Left hindlimb (tissue), 1 donor: Measurements from ENCODE around the gene TENM4.
"Not testable (repeated sequence)": the region's sequence is repeated elsewhere in the genome, so short reads cannot be mapped to it uniquely, and the experiment has no call there.

Source experiments
- DNase-seq: peaks from one replicate; pipeline ENCODE4 v3.0.0-alpha.2; 2018

TENM4 gene

GRCh38 chr11:78996007-78996406 lies 444.8 kb downstream of the TENM4 start:
- DNase-seq = no peak

GRCh38 chr11:78995171-78995570 lies 445.7 kb downstream of the TENM4 start:
- no peak for DNase-seq

- DNase-seq = no peak
These were observed 446.9 kb downstream of the TENM4 start for GRCh38 chr11:78993802-78994430.

GRCh38 chr11:78991681-78992080 lies 449.1 kb downstream of the TENM4 start:
- DNase-seq = no peak

- DNase-seq = no peak
These were observed 450.6 kb downstream of the TENM4 start for GRCh38 chr11:78990261-78990660.

- DNase-seq = no peak
These were observed 453.1 kb downstream of the TENM4 start for GRCh38 chr11:78987748-78988147.

GRCh38 chr11:78986305-78986704 lies 454.5 kb downstream of the TENM4 start:
- no peak for DNase-seq

GRCh38 chr11:78985663-78986062 lies 455.2 kb downstream of the TENM4 start:
- DNase-seq = no peak

GRCh38 chr11:78982473-78982872 lies 458.4 kb downstream of the TENM4 start:
- DNase-seq = peak; percentile 60

GRCh38 chr11:78981153-78981552 lies 459.7 kb downstream of the TENM4 start:
- no peak for DNase-seq

- DNase-seq = no peak
These were observed 462.0 kb downstream of the TENM4 start for GRCh38 chr11:78978831-78979230.

GRCh38 chr11:78977848-78978247 lies 463.0 kb downstream of the TENM4 start:
- not testable (repeated sequence) for DNase-seq

- DNase-seq = no peak
These were observed 463.8 kb downstream of the TENM4 start for GRCh38 chr11:78977009-78977408.

GRCh38 chr11:78975081-78975480 lies 465.7 kb downstream of the TENM4 start:
- no peak for DNase-seq

GRCh38 chr11:78973876-78974275 lies 467.0 kb downstream of the TENM4 start:
- no peak for DNase-seq

- DNase-seq = no peak
These were observed 468.2 kb downstream of the TENM4 start for GRCh38 chr11:78972590-78972989.

- no peak for DNase-seq
These were observed 468.7 kb downstream of the TENM4 start for GRCh38 chr11:78972177-78972576.

- DNase-seq = no peak
These were observed 473.0 kb downstream of the TENM4 start for GRCh38 chr11:78967811-78968210.

GRCh38 chr11:78965432-78965831 lies 475.4 kb downstream of the TENM4 start:
- no peak for DNase-seq

- peak; percentile 80 for DNase-seq
These were observed 478.7 kb downstream of the TENM4 start for GRCh38 chr11:78961937-78962701.

GRCh38 chr11:78961247-78961646 lies 479.6 kb downstream of the TENM4 start:
- peak; percentile 51 for DNase-seq

- DNase-seq = no peak
These were observed 482.4 kb downstream of the TENM4 start for GRCh38 chr11:78958444-78958843.

GRCh38 chr11:78957476-78958245 lies 483.2 kb downstream of the TENM4 start:
- no peak for DNase-seq

- no peak for DNase-seq
These were observed 486.1 kb downstream of the TENM4 start for GRCh38 chr11:78954696-78955095.
